Panc1 (cell line): Measurements from ENCODE around the gene KCNMB2. TPM values are rescaled to one million over a fixed set of nuclear protein-coding genes. Genes with fewer than 3 reads are reported as not detected.

Experiments
- ATAC-seq: fragments of 200-7000 bp; cut with Tn5 transposase; 2 replicates; pipeline ENCODE4 v1.9.1; 2020; ENCODE audit warnings: mild to moderate bottlenecking, moderate library complexity
- BruUV-seq: library from RNA; stranded (reverse); fragments of 400-500 nt; replicated peaks from 2 replicates; lab custom pipeline; 2021; lab: Mats Ljungman, UMichigan
- CTCF ChIA-PET: fragments of 300-600 bp; sonication (Branson Sonifier 250); formaldehyde crosslinking; loops from one replicate; lab custom pipeline; 2022; ENCODE audit warnings: antibody characterized with exemption; lab: Charles Lee
- POLR2A ChIA-PET: fragments of 300-600 bp; sonication (Branson Sonifier 250); formaldehyde crosslinking; loops from one replicate; lab custom pipeline; 2022; ENCODE audit warnings: antibody characterized with exemption; lab: Charles Lee
- DNase-seq: peaks from one replicate; pipeline ENCODE4 v3.0.0-alpha.2; 2010; ENCODE audit warnings: low read depth, low spot score
- H3K27ac ChIP-seq: 2 replicates; pipeline ENCODE4 v1.5.1; 2011; ENCODE audit warnings: mild to moderate bottlenecking, low read length, inconsistent platforms
- H3K27me3 ChIP-seq: fragments of 200-500 bp; sonication (Bioruptor generic); 2 replicates; pipeline ENCODE4 v1.6.0; 2014; ENCODE audit warnings: low read length, inconsistent platforms; ENCODE audit not compliant: control insufficient read depth, insufficient read depth
- H3K36me3 ChIP-seq: fragments of 200-500 bp; sonication (Bioruptor generic); 2 replicates; pipeline ENCODE4 v1.5.1; 2014; ENCODE audit warnings: inconsistent platforms, mild to moderate bottlenecking, low read length, moderate library complexity; ENCODE audit not compliant: control insufficient read depth, insufficient read depth
- H3K4me1 ChIP-seq: 2 replicates; pipeline ENCODE4 v1.5.1; 2011; ENCODE audit warnings: inconsistent platforms, mild to moderate bottlenecking, low read length, moderate library complexity; ENCODE audit not compliant: control insufficient read depth, insufficient read depth
- H3K4me3 ChIP-seq, 2 experiments: 2 replicates each; pipeline ENCODE4 v1.5.1; 2011 to 2012; ENCODE audit warnings: low read depth in 2 of 2, low read length in 2 of 2, mild to moderate bottlenecking in 2 of 2, inconsistent platforms in 1 of 2, moderate library complexity in 1 of 2
- H3K9me3 ChIP-seq: fragments of 200-500 bp; sonication (Bioruptor generic); 2 replicates; pipeline ENCODE4 v1.5.1; 2014; ENCODE audit warnings: low read depth, mild to moderate bottlenecking, inconsistent platforms, low read length, moderate library complexity; ENCODE audit not compliant: control insufficient read depth, insufficient read depth
- POLR2AphosphoS5 ChIP-seq: IDR thresholded peaks from 2 replicates; pipeline ENCODE4 v1.6.1; 2012; ENCODE audit warnings: mild to moderate bottlenecking, low read depth, low read length, moderate library complexity
- SIN3A ChIP-seq: IDR thresholded peaks from 2 replicates; pipeline ENCODE4 v1.6.1; 2012; ENCODE audit warnings: low read depth, mild to moderate bottlenecking, low read length, moderate library complexity, borderline replicate concordance; ENCODE audit not compliant: insufficient read depth
- TCF7L2 ChIP-seq: IDR thresholded peaks from 2 replicates; pipeline ENCODE4 v1.6.1; 2011; ENCODE audit warnings: mild to moderate bottlenecking, low read depth, low read length, inconsistent platforms
- in situ Hi-C: cut with HindIII; loops from 2 replicates; pipeline ENCODE4 v1.10.0; 2016; ENCODE audit warnings: low sequenced_read_pairs, low pct_unique_long_range_greater_than_20kb
- intact Hi-C: fragments of 100-400 bp; cut with micrococcal nuclease; formaldehyde crosslinking; loops from one replicate; pipeline ENCODE4 v1.10.0; 2022; ENCODE audit not compliant: unreplicated experiment
- total RNA-seq: library from RNA; stranded (reverse); gene quantifications from one replicate; pipeline ENCODE4 v1.2.1, GENCODE V29; 2021; ENCODE audit not compliant: unreplicated experiment
- TF ChIP-seq, protein P1 (sequence below): fragments of 450-650 bp; IDR thresholded peaks from 2 replicates; pipeline ENCODE4 v1.5.1; 2017; ENCODE audit warnings: mild to moderate bottlenecking
- TF ChIP-seq, protein P2 (sequence below), 2 experiments: IDR thresholded peaks; 2 replicates each; pipeline ENCODE4 v1.6.1; 2011 to 2012; ENCODE audit warnings: low read depth in 2 of 2, control low read depth in 1 of 2, low read length in 1 of 2, mild to moderate bottlenecking in 1 of 2, moderate library complexity in 1 of 2; ENCODE audit not compliant: insufficient read depth in 1 of 2

Gene KCNMB2
- total RNA-seq, 1 experiment from 2014 or later: not detected

DNA sequence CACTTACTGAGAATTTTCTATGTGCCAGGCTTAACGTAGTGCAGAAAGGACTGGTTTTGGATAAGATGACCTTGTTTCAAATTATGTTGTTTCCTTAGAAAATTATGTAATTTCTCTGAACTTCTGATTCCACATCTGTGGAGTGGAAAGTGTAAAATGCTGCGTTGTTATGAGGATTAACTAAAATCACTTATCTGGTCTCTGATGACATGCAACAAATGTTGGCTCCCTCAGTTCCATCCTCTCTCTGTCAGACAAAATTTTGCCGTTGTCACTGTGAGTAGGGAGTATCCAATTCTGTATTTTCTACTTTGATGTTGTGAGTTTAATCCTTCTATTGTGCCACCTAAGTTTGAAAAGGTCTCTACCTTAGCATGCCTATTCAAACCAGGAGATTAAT lies 175.5 kb downstream of the KCNMB2 start:
- ATAC-seq: no peak
- BruUV-seq: no TSS peak
- Histone ChIP-seq H3K27me3 (no peaks in the 10 kb centered on the region), H3K4me3 (no peak overlapping the region), H3K36me3 (no peaks in the 10 kb centered on the region), H3K4me1 (no peaks in the 10 kb centered on the region), H3K9me3 (no peaks in the 10 kb centered on the region), H3K27ac (no peak overlapping the region)
- DNase-seq: no peak
- CTCF ChIA-PET: no interaction called here
- intact Hi-C loops: no loop called here
- POLR2A ChIA-PET: no interaction called here
- TF ChIP-seq, protein P1, sequence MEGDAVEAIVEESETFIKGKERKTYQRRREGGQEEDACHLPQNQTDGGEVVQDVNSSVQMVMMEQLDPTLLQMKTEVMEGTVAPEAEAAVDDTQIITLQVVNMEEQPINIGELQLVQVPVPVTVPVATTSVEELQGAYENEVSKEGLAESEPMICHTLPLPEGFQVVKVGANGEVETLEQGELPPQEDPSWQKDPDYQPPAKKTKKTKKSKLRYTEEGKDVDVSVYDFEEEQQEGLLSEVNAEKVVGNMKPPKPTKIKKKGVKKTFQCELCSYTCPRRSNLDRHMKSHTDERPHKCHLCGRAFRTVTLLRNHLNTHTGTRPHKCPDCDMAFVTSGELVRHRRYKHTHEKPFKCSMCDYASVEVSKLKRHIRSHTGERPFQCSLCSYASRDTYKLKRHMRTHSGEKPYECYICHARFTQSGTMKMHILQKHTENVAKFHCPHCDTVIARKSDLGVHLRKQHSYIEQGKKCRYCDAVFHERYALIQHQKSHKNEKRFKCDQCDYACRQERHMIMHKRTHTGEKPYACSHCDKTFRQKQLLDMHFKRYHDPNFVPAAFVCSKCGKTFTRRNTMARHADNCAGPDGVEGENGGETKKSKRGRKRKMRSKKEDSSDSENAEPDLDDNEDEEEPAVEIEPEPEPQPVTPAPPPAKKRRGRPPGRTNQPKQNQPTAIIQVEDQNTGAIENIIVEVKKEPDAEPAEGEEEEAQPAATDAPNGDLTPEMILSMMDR: no peak
- TF ChIP-seq POLR2AphosphoS5 (no peak), TCF7L2 (no peak), SIN3A (no peak)
- TF ChIP-seq, protein P2, sequence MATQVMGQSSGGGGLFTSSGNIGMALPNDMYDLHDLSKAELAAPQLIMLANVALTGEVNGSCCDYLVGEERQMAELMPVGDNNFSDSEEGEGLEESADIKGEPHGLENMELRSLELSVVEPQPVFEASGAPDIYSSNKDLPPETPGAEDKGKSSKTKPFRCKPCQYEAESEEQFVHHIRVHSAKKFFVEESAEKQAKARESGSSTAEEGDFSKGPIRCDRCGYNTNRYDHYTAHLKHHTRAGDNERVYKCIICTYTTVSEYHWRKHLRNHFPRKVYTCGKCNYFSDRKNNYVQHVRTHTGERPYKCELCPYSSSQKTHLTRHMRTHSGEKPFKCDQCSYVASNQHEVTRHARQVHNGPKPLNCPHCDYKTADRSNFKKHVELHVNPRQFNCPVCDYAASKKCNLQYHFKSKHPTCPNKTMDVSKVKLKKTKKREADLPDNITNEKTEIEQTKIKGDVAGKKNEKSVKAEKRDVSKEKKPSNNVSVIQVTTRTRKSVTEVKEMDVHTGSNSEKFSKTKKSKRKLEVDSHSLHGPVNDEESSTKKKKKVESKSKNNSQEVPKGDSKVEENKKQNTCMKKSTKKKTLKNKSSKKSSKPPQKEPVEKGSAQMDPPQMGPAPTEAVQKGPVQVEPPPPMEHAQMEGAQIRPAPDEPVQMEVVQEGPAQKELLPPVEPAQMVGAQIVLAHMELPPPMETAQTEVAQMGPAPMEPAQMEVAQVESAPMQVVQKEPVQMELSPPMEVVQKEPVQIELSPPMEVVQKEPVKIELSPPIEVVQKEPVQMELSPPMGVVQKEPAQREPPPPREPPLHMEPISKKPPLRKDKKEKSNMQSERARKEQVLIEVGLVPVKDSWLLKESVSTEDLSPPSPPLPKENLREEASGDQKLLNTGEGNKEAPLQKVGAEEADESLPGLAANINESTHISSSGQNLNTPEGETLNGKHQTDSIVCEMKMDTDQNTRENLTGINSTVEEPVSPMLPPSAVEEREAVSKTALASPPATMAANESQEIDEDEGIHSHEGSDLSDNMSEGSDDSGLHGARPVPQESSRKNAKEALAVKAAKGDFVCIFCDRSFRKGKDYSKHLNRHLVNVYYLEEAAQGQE (IDR thresholded peaks at IDR 0.05; ENCODE audit: insufficient read depth in 1 of 2, low read depth in 2 of 2, low read length in 1 of 2): no peak
- in situ Hi-C loops: no loop called here

DNA sequence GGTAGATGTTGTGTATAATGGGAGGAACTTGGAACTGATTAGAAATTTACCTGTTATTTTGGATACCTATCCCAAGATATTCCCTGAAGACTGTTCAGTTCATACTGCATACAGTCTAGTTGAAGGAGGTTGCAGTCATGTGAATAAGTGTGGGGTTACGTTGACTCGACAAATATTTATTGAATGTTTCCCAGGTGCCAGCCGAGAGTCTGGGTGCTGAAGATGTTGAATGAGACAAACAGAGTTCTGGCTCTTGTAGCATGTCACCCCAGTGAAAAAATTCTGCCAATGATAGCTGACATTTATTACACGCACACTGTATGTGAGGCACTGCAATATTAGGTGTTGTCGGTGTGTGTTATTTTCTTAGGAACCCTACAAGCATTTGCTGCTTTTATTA lies 176.0 kb downstream of the KCNMB2 start:
- DNase-seq (no peak), ATAC-seq (no peak)
- in situ Hi-C loops: no loop called here
- TF ChIP-seq, protein P1: no peak
- TF ChIP-seq POLR2AphosphoS5 (no peak), SIN3A (no peak), TCF7L2 (no peak)
- TF ChIP-seq, protein P2 (IDR thresholded peaks at IDR 0.05; ENCODE audit: insufficient read depth in 1 of 2, low read depth in 2 of 2, low read length in 1 of 2): no peak
- Histone ChIP-seq H3K27me3 (no peaks in the 10 kb centered on the region), H3K4me1 (no peaks in the 10 kb centered on the region), H3K4me3 (no peak overlapping the region), H3K9me3 (no peaks in the 10 kb centered on the region), H3K27ac (no peak overlapping the region), H3K36me3 (no peaks in the 10 kb centered on the region)
- POLR2A ChIA-PET: no interaction called here
- CTCF ChIA-PET: no interaction called here
- BruUV-seq: no TSS peak
- intact Hi-C loops: no loop called here
